Esophagus muscularis mucosa (tissue), 4 donors: ENCODE data around the gene MAF. TPM values are rescaled to one million over a fixed set of nuclear protein-coding genes. Genes with fewer than 3 reads are reported as not detected.
A peak's percentile ranks its signal among the peaks of the same experiment; 100 is the strongest.

Experiments used
- DNase-seq: peaks from one replicate; pipeline ENCODE4 v3.0.0-alpha.2; 2017; ENCODE audit errors: extremely low spot score
- H3K27ac ChIP-seq, 4 donors: fragments of 200-600 bp; sonication (generic); replicated peaks in 1 of 4; 1 replicate in 3 of 4; 2 replicates in 1 of 4; pipeline ENCODE4 v1.5.1; 2016 to 2019; ENCODE audit warnings: mild to moderate bottlenecking in 1 of 4
- H3K27me3 ChIP-seq, 4 donors: fragments of 200-600 bp; sonication (generic); one replicate each; pipeline versions ENCODE4 v1.5.1 to v1.6.0; 2016 to 2019
- H3K36me3 ChIP-seq, 4 donors: fragments of 200-600 bp; sonication (generic); one replicate each; pipeline ENCODE4 v1.5.1; 2016 to 2019
- H3K4me1 ChIP-seq, 4 donors: fragments of 200-600 bp; sonication (generic); one replicate each; pipeline ENCODE4 v1.5.1; 2016 to 2019
- H3K4me3 ChIP-seq, 4 donors: fragments of 200-600 bp; sonication (generic); 1 replicate in 2 of 4; 2 replicates in 2 of 4; pipeline ENCODE4 v1.5.1; 2016 to 2019; ENCODE audit warnings: mild to moderate bottlenecking in 4 of 4, moderate library complexity in 1 of 4
- H3K9me3 ChIP-seq, 4 donors: fragments of 200-600 bp; sonication (generic); 1 replicate in 3 of 4; 2 replicates in 1 of 4; pipeline ENCODE4 v1.5.1; 2016 to 2019
- EP300 ChIP-seq: sonication (generic); formaldehyde crosslinking; IDR thresholded peaks from one replicate; pipeline ENCODE4 v1.6.1; 2017; ENCODE audit warnings: antibody characterized with exemption
- POLR2A ChIP-seq: fragments of 450-650 bp; IDR thresholded peaks from one replicate; pipeline ENCODE4 v1.6.1; 2017; ENCODE audit warnings: antibody characterized with exemption, moderate library complexity, mild to moderate bottlenecking, low read depth
- POLR2AphosphoS5 ChIP-seq, 2 donors: sonication (generic); formaldehyde crosslinking; IDR thresholded peaks; one replicate each; pipeline ENCODE4 v1.6.1; 2017; ENCODE audit warnings: antibody characterized with exemption in 2 of 2
- WGBS: methylation state at CpG from one replicate; pipeline ENCODE4 v1.1.5; 2018; 5-methylcytosine and 5-hydroxymethylcytosine counted together
- intact Hi-C: fragments of 100-400 bp; cut with DNase I; formaldehyde crosslinking; loops from one replicate; pipeline ENCODE4 v1.15.1; 2023
- total RNA-seq, 4 donors: library from RNA; depleted of rRNA; stranded (reverse); fragments of >200 nt; gene quantifications; one replicate each; pipeline versions ENCODE4 v1.1.0 to v1.2.1, GENCODE V29; 2016
- TF ChIP-seq, protein P1 (sequence below), 3 experiments: fragments of 200-600 bp in 2 of 3; fragments of 450-650 bp in 1 of 3; sonication (generic) in 2 of 3; IDR thresholded peaks; one replicate each; pipeline ENCODE4 v1.5.1; 2017 to 2019; ENCODE audit warnings: antibody characterized with exemption in 3 of 3, mild to moderate bottlenecking in 2 of 3, moderate library complexity in 1 of 3

The MAF gene
- total RNA-seq, 4 donors from 2014 or later, result 30.4 to 55.1 (median 40.8) TPM

DNA sequence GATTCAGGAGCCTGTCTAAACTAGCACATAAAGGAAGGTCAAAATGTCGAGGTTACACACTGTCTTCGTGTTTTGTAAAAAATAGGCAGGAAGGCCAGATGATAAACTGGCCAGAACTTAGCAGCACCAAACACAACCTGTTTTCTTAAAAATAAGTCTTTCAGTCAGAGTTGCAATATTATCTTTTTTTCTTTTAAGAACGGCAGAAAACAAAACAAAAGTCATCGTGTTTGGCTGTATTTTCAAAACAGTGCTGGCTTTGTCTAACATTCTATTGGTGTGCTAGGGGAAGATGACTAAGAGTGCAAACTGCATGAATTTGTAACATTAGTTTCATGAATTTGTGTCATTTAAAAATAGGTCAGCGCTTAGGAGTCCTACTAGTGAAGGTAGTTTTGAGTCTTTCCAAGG is 5.3 kb downstream of the MAF start:
- H3K4me3 ChIP-seq, result peak overlapping the region; percentile 52 to 80 (median 70)
- H3K27ac ChIP-seq, result peak overlapping the region; percentile 31 to 76 (median 53)
- 58% methylated on average over 5 of the region's 5 CpGs for WGBS
- TF ChIP-seq EP300 (no peak), POLR2A (no peak), POLR2AphosphoS5 (IDR thresholded peaks at IDR 0.05) (no peak)
- TF ChIP-seq, protein P1, sequence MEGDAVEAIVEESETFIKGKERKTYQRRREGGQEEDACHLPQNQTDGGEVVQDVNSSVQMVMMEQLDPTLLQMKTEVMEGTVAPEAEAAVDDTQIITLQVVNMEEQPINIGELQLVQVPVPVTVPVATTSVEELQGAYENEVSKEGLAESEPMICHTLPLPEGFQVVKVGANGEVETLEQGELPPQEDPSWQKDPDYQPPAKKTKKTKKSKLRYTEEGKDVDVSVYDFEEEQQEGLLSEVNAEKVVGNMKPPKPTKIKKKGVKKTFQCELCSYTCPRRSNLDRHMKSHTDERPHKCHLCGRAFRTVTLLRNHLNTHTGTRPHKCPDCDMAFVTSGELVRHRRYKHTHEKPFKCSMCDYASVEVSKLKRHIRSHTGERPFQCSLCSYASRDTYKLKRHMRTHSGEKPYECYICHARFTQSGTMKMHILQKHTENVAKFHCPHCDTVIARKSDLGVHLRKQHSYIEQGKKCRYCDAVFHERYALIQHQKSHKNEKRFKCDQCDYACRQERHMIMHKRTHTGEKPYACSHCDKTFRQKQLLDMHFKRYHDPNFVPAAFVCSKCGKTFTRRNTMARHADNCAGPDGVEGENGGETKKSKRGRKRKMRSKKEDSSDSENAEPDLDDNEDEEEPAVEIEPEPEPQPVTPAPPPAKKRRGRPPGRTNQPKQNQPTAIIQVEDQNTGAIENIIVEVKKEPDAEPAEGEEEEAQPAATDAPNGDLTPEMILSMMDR (IDR thresholded peaks at IDR 0.05), result no peak
- no peak for DNase-seq
- no peaks in the 10 kb centered on the region for H3K9me3 ChIP-seq
- no peaks in the 10 kb centered on the region for H3K36me3 ChIP-seq
- intact Hi-C loops, result no loop called here
- peaks cover 0 to 17% (median 0%) of the 10 kb centered on the region in 4 donors for H3K27me3 ChIP-seq
- H3K4me1 ChIP-seq, result peaks cover 0 to 19% (median 17%) of the 10 kb centered on the region in 4 donors

DNA sequence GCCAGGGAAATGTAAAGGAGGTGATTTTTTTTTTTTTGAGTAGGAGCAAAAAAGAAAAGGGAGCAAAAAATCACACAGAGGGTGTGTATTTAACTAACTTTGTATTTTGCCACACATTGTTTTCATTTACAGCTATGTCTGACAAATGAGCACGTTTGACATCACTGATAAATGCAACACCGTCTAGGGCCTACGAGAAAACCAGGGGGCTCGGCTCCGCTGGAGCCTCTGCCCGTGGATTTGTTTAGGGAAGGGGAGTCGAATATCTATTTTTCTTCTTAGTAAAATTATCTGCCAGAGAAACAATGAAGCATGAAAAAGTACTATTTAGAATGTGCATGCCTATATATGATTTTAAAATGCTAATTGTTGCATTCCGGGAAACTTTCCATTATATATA is 6.8 kb downstream of the MAF start:
- WGBS, result 84% methylated on average over 8 of the region's 8 CpGs
- DNase-seq, result no peak
- TF ChIP-seq, protein P1 (IDR thresholded peaks at IDR 0.05), result no peak
- TF ChIP-seq POLR2A, result no peak
- no peak for TF ChIP-seq EP300
- no peak for TF ChIP-seq POLR2AphosphoS5 (IDR thresholded peaks at IDR 0.05)
- Histone ChIP-seq H3K36me3 (no peaks in the 10 kb centered on the region), H3K4me3 (peak overlapping the region in 1 of 4 donors; percentile 4), H3K27me3 (peaks cover 0 to 20% (median 7%) of the 10 kb centered on the region in 4 donors), H3K27ac (peak overlapping the region in 3 of 4 donors; percentile 50 to 76 (median 54)), H3K4me1 (peaks cover 0 to 22% (median 13%) of the 10 kb centered on the region in 4 donors), H3K9me3 (no peaks in the 10 kb centered on the region)
- intact Hi-C loops, result no loop called here

DNA sequence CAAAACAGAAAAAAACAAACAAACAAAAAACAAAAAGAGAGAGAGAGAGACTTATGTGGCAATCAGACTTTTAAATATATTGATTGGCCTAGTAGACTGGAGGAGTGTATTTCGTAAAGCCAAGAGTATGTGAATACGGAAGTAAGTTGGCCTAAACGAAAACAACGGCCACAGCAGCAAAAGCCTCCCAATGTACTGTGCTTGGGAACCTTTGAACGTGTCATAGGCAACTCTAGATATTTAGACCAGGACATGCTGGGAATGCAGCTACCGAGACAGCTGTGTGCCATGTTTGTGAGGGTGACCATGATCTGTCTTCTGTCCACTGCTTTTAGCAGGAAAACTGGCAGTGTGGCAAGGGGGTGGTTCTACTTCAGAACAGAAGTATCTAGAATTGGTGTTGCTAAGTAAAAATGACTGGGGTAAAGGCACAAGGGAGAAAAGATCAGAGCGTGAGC is 7.4 kb downstream of the MAF start:
- WGBS, result 85% methylated on average over 7 of the region's 7 CpGs
- Histone ChIP-seq H3K9me3 (no peaks in the 10 kb centered on the region), H3K27me3 (peaks cover 0 to 22% (median 7%) of the 10 kb centered on the region in 4 donors), H3K27ac (peak overlapping the region; percentile 41 to 55 (median 52)), H3K36me3 (no peaks in the 10 kb centered on the region), H3K4me1 (peaks cover 0 to 22% (median 9%) of the 10 kb centered on the region in 4 donors), H3K4me3 (no peak overlapping the region)
- intact Hi-C loops, result no loop called here
- TF ChIP-seq EP300, result no peak
- peak in 1 of 2 donors; percentile 36 for TF ChIP-seq POLR2AphosphoS5 (IDR thresholded peaks at IDR 0.05)
- TF ChIP-seq, protein P1 (IDR thresholded peaks at IDR 0.05), result no peak
- no peak for DNase-seq

DNA sequence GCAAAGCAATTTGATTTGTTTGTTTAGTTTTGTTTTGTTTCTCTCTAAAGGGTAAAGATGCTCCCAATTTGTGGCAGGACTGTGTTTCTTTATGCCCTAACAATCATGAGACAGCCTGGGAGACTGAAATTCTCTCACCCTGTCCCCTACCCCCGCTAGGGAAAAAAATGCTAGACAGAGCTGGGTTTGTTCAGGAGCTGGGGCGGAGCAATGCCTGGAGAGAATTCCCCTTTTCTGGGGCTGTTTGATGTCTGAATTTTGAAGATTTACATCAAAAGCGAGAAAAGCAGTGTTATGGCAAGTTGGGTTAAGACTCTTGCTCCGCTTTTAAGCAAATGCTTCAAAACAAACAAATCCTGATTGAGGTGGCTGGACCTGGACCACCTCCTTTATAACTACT is 8.4 kb downstream of the MAF start:
- no peak overlapping the region for H3K4me3 ChIP-seq
- H3K4me1 ChIP-seq, result peaks cover 0 to 22% (median 9%) of the 10 kb centered on the region in 4 donors
- peak overlapping the region; percentile 41 to 55 (median 52) for H3K27ac ChIP-seq
- no peaks in the 10 kb centered on the region for H3K9me3 ChIP-seq
- no peaks in the 10 kb centered on the region for H3K36me3 ChIP-seq
- intact Hi-C loops, result no loop called here
- 85% methylated on average over 4 of the region's 4 CpGs for WGBS
- no peak for DNase-seq
- TF ChIP-seq POLR2A, result no peak
- H3K27me3 ChIP-seq, result peaks cover 0 to 28% (median 7%) of the 10 kb centered on the region in 4 donors

DNA sequence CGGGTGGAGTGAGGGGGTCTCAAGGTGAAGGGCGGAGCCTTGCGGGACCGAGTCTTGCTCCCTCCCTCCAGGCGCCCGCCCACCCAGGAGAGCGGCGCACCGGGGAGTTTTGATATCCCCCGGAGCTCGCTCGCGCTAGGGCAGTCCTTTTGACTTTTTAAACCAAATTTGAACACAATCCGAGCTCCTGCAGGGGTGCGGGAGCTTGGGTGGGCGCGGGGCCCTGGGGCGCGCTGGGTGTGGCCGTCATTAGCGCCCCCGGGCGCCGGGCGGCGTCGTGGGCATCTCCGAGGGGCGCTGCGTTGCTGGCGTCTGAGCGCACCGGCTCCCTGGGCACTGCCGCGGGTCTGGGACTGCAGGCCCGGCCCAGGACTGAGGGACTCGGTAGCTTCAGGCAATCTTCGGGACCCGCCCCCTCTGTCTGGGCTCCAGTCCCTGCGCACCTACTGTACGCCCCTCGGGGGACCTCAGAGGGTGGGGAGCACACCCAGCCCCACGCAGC is 10.9 kb downstream of the MAF start:
- 10% methylated on average over 10 of the region's 43 CpGs for WGBS
- H3K36me3 ChIP-seq, result no peaks in the 10 kb centered on the region
- no peak for DNase-seq
- H3K4me1 ChIP-seq, result peaks cover 0 to 21% (median 9%) of the 10 kb centered on the region in 4 donors
- H3K27me3 ChIP-seq, result peaks cover 0 to 28% (median 7%) of the 10 kb centered on the region in 4 donors
- no peaks in the 10 kb centered on the region for H3K9me3 ChIP-seq
- intact Hi-C loops, result no loop called here
- H3K27ac ChIP-seq, result peak overlapping the region; percentile 57 to 71 (median 69)
- H3K4me3 ChIP-seq, result peak overlapping the region; percentile 52 to 58 (median 54)
- TF ChIP-seq POLR2AphosphoS5 (IDR thresholded peaks at IDR 0.05), result no peak
- TF ChIP-seq POLR2A, result no peak
- no peak for TF ChIP-seq EP300
- TF ChIP-seq, protein P1 (IDR thresholded peaks at IDR 0.05), result no peak
